Kidney (tissue), 14 donors: ENCODE measurements around the gene TMEM74B. TPM values are rescaled to one million over a fixed set of nuclear protein-coding genes. Genes with fewer than 3 reads are reported as not detected.

Experiments used
- DNase-seq, 5 donors: peaks; one replicate each; pipeline ENCODE4 v3.0.0-alpha.2; 2013 to 2020
- FAIRE-seq: peaks from 2 replicates; lab custom pipeline; 2012; peaks lifted over from hg19 to GRCh38; lab: Jason Lieb, UNC
- H3K27ac ChIP-seq, 2 donors: one replicate each; pipeline ENCODE4 v1.7.0; 2013; ENCODE audit warnings: low read depth in 2 of 2, low read length in 2 of 2, inconsistent platforms in 1 of 2
- H3K27me3 ChIP-seq: one replicate; pipeline ENCODE4 v1.7.1; 2013; ENCODE audit warnings: low read length, inconsistent platforms; ENCODE audit not compliant: control insufficient read depth, insufficient read depth
- H3K36me3 ChIP-seq, 3 donors: one replicate each; pipeline versions ENCODE4 v1.7.0 to v1.7.1; 2013; ENCODE audit warnings: low read length in 3 of 3, control low read depth in 1 of 3, inconsistent platforms in 1 of 3; ENCODE audit not compliant: insufficient read depth in 3 of 3, control insufficient read depth in 2 of 3
- H3K4me1 ChIP-seq, 3 donors: one replicate each; pipeline versions ENCODE4 v1.7.0 to v1.7.1; 2013; ENCODE audit warnings: low read length in 3 of 3, inconsistent platforms in 1 of 3, low read depth in 1 of 3; ENCODE audit not compliant: control insufficient read depth in 2 of 3, insufficient read depth in 2 of 3
- H3K4me3 ChIP-seq, 3 donors: one replicate each; pipeline versions ENCODE4 v1.7.0 to v1.8.1; 2013; ENCODE audit warnings: low read length in 3 of 3, control low read depth in 1 of 3, inconsistent platforms in 1 of 3
- H3K9ac ChIP-seq, 3 donors: one replicate each; pipeline versions ENCODE4 v1.7.0 to v1.7.1; 2013; ENCODE audit warnings: low read length in 3 of 3, control low read depth in 1 of 3, inconsistent platforms in 1 of 3
- H3K9me3 ChIP-seq, 3 donors: one replicate each; pipeline versions ENCODE4 v1.7.0 to v1.7.1; 2013; ENCODE audit warnings: low read length in 3 of 3, control low read depth in 1 of 3, inconsistent platforms in 1 of 3; ENCODE audit not compliant: control insufficient read depth in 2 of 3, insufficient read depth in 1 of 3
- CTCF ChIP-seq: IDR thresholded peaks from 3 replicates; pipeline ENCODE4 v1.5.1; 2012; ENCODE audit warnings: mild to moderate bottlenecking, moderate library complexity, borderline replicate concordance; ENCODE audit not compliant: insufficient read depth; ENCODE audit errors: extremely low read depth
- intact Hi-C: fragments of 100-400 bp; cut with DNase I; formaldehyde crosslinking; loops from one replicate; pipeline ENCODE4 v1.11.1; 2022
- polyA plus RNA-seq: library from polyadenylated mRNA; stranded (reverse); fragments of 350-450 nt; fragmentation: Illumina TruSeq; extraction: RNeasy Lipid Tissue Mini Kit (QIAGEN cat#74804); gene quantifications from one replicate; pipeline ENCODE4 v1.2.3, GENCODE V29; 2014; ENCODE audit warnings: low read depth, low replicate concordance; ENCODE audit not compliant: insufficient read depth
- total RNA-seq: library from RNA; stranded (reverse); fragmentation: NEBNext Ultra II Directional; extraction: Animal tissue kit (Norgen Biotek cat#: 25700); gene quantifications from one replicate; pipeline ENCODE4 v1.2.1, GENCODE V29; 2021
- donor health status: control.
- donor health status: control.
- donor health status: control.
- donor health status: control.
- donor health status: control.
- donor health status: DM: yes; HTN: yes; CAD: no.
- donor health status: Normal renal cell carcinoma (clear cell type).

TMEM74B gene
- total and polyA plus RNA-seq, 2 donors from 2014 or later = 0.54 to 1.6 TPM

- H3K27ac ChIP-seq = no peak overlapping the region
- FAIRE-seq (no peak), DNase-seq (no peak)
- intact Hi-C loops = no loop called here
- H3K9ac ChIP-seq = no peak overlapping the region
- no peaks in the 10 kb centered on the region for H3K4me1 ChIP-seq
- peaks cover 9 to 59% (median 50%) of the 10 kb centered on the region in 3 donors for H3K36me3 ChIP-seq
- no peaks in the 10 kb centered on the region for H3K27me3 ChIP-seq
- no peaks in the 10 kb centered on the region for H3K9me3 ChIP-seq
- no peak for TF ChIP-seq CTCF
- no peak overlapping the region for H3K4me3 ChIP-seq
These were observed 21.7 kb downstream of the TMEM74B start for GRCh38 chr20:1163105-1163504.

- Histone ChIP-seq H3K9ac (no peak overlapping the region), H3K27ac (no peak overlapping the region), H3K27me3 (no peaks in the 10 kb centered on the region), H3K4me3 (no peak overlapping the region), H3K36me3 (peaks cover 4 to 42% (median 40%) of the 10 kb centered on the region in 3 donors), H3K4me1 (no peaks in the 10 kb centered on the region), H3K9me3 (no peaks in the 10 kb centered on the region)
- no peak for TF ChIP-seq CTCF
- FAIRE-seq = no peak
- no peak for DNase-seq
- intact Hi-C loops = no loop called here
These were observed 23.8 kb downstream of the TMEM74B start for GRCh38 chr20:1160991-1161390.

- Histone ChIP-seq H3K4me3 (no peak overlapping the region), H3K36me3 (peaks cover under 1 to 40% (median 37%) of the 10 kb centered on the region in 3 donors), H3K4me1 (no peaks in the 10 kb centered on the region), H3K9me3 (no peaks in the 10 kb centered on the region), H3K27ac (no peak overlapping the region), H3K27me3 (no peaks in the 10 kb centered on the region), H3K9ac (no peak overlapping the region)
- TF ChIP-seq CTCF = no peak
- FAIRE-seq (no peak), DNase-seq (no peak)
- intact Hi-C loops = no loop called here
These were observed 24.3 kb downstream of the TMEM74B start for GRCh38 chr20:1160496-1160895.

GRCh38 chr20:1155342-1155741, 29.4 kb downstream of the TMEM74B start:
- DNase-seq = no peak
- no peak for TF ChIP-seq CTCF
- Histone ChIP-seq H3K9me3 (no peaks in the 10 kb centered on the region), H3K4me3 (no peak overlapping the region), H3K27ac (no peak overlapping the region), H3K27me3 (no peaks in the 10 kb centered on the region), H3K4me1 (no peaks in the 10 kb centered on the region), H3K36me3 (peaks cover 0 to 15% (median 8%) of the 10 kb centered on the region in 3 donors), H3K9ac (no peak overlapping the region)
- intact Hi-C loops = no loop called here
- FAIRE-seq = no peak
